ENCODE data around the gene MCFD2.

MCFD2 gene

DNA sequence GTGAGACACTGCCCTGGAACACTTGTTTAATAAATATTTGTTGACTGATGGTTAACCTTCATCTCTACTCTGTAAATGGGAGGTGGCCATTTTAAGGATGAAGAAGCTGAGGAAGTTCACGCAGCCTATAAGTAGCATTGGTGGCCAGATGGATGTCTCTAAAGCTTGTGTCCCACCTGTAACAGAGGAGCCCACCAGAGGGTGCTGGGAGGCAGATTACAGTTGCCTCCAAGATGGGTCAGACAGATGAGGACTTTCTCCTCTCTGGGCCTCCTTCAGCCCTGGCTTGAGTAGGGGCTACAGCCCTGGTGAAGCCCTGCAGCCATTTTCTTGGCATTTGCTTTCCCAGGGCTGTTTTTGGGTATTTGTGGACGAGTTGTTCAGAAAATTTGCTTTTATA lies 45.0 kb upstream of the MCFD2 start:
- Mint-ChIP-seq H3K4me3 (no peak overlapping the region), H3K27ac (no peak overlapping the region), H3K9me3 (no peaks in the 10 kb centered on the region), H3K27me3 (ENCODE audit: low read depth) (peaks cover 3% of the 10 kb centered on the region), H3K36me3 (ENCODE audit: low read depth) (peaks cover 33% of the 10 kb centered on the region), H3K4me1 (no peaks in the 10 kb centered on the region)
- TF ChIP-seq, protein P1, sequence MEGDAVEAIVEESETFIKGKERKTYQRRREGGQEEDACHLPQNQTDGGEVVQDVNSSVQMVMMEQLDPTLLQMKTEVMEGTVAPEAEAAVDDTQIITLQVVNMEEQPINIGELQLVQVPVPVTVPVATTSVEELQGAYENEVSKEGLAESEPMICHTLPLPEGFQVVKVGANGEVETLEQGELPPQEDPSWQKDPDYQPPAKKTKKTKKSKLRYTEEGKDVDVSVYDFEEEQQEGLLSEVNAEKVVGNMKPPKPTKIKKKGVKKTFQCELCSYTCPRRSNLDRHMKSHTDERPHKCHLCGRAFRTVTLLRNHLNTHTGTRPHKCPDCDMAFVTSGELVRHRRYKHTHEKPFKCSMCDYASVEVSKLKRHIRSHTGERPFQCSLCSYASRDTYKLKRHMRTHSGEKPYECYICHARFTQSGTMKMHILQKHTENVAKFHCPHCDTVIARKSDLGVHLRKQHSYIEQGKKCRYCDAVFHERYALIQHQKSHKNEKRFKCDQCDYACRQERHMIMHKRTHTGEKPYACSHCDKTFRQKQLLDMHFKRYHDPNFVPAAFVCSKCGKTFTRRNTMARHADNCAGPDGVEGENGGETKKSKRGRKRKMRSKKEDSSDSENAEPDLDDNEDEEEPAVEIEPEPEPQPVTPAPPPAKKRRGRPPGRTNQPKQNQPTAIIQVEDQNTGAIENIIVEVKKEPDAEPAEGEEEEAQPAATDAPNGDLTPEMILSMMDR (IDR thresholded peaks at IDR 0.05; ENCODE audit: unreplicated experiment in 3 of 3): no peak

DNA sequence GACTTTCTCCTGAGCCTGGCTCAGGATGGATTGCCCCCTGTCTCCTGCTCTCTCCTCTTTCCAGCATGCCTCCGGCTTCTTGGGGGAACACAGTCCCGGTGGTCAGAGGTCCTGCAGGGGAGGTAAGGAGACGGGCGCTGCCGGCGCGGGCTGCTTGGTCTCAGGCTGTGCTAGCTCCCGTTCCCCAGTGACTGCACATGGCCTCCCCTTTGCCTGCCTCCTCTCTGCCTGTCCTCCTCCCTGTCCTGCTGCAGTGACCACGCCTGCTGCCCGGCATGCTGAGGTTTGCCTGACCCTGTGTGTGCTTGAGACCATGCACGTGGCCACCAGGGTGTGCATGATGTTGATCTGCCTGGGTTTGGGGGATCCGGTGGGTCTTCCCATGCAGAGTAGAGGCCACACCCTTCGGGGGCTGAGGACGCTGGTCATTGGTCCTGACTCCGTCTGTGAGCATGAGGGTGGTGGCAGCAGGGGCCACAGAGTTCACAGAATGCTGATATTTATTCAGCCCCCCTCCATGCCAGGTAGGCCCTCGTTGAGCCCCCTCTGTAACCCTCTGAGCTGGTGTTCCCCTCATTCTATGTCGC lies 42.9 kb upstream of the MCFD2 start:
- TF ChIP-seq, protein P1 (IDR thresholded peaks at IDR 0.05; ENCODE audit: unreplicated experiment in 3 of 3): no peak
- H3K9me3 Mint-ChIP-seq: no peaks in the 10 kb centered on the region

DNA sequence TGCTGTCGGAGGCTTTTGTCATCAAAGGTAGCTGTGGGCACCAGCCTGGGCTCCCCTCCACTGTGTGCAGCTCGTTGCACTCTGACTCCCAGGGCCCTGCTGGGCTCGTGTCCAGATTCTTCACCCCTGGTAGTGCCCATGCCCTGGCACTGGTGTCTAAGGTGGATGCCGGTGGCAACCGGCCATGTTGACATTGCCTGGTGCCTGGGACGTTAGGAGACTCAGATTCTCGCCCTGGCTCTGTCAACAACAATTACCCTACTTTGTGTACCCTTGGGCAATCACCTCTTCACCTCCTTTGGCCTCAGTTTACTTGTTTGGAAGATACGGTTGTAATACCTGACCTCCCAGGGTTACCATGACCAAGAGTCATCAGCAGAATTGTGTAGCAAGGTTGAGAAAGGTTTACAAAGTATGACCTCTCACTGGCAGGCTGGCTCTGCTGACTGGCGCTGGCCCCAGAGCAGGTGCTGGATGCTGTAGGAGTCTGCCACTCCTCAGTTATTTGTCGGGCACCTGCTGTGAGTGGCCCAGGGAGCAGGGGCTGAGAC lies 41.5 kb upstream of the MCFD2 start:
- H3K9me3 Mint-ChIP-seq: no peaks in the 10 kb centered on the region
- H3K27me3 Mint-ChIP-seq (ENCODE audit: low read depth): no peaks in the 10 kb centered on the region
- no peak overlapping the region for H3K27ac Mint-ChIP-seq
- H3K36me3 Mint-ChIP-seq (ENCODE audit: low read depth): peaks cover 51% of the 10 kb centered on the region
- H3K4me1 Mint-ChIP-seq: peaks cover 8% of the 10 kb centered on the region
- TF ChIP-seq, protein P1 (IDR thresholded peaks at IDR 0.05; ENCODE audit: unreplicated experiment in 3 of 3): no peak
- H3K4me3 Mint-ChIP-seq: no peak overlapping the region

More for the DNA sequence above, 42.9 kb upstream of the MCFD2 start:
- Mint-ChIP-seq H3K27me3 (ENCODE audit: low read depth) (no peaks in the 10 kb centered on the region), H3K4me1 (peaks cover 8% of the 10 kb centered on the region), H3K4me3 (no peak overlapping the region), H3K36me3 (ENCODE audit: low read depth) (peaks cover 47% of the 10 kb centered on the region), H3K27ac (no peak overlapping the region)

DNA sequence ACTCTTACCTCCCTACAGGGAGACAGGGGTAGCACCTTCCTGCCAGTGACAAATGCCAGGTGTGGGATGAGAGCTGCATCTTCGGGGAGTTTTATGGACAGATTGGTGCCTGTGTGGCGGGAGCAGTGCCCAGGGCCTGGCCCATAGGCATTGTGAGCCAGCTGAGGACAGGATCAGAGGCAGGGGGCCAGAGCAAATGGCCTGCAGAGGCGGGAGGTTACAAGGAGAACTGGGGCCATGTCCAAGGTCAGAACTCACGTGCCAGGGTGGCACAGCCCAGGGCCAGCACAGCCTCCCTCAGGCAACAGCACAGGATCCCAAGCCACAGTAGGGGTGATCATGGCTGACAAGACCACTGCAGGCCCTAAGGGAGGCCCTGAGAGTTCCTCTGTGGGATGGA lies 40.2 kb upstream of the MCFD2 start:
- Mint-ChIP-seq H3K9me3 (no peaks in the 10 kb centered on the region), H3K4me1 (peaks cover 8% of the 10 kb centered on the region), H3K4me3 (no peak overlapping the region), H3K27ac (peak overlapping the region; percentile 37 to 62 (median 59)), H3K27me3 (ENCODE audit: low read depth) (no peaks in the 10 kb centered on the region), H3K36me3 (ENCODE audit: low read depth) (peaks cover 60% of the 10 kb centered on the region)
- TF ChIP-seq, protein P1 (IDR thresholded peaks at IDR 0.05; ENCODE audit: unreplicated experiment in 3 of 3): no peak

DNA sequence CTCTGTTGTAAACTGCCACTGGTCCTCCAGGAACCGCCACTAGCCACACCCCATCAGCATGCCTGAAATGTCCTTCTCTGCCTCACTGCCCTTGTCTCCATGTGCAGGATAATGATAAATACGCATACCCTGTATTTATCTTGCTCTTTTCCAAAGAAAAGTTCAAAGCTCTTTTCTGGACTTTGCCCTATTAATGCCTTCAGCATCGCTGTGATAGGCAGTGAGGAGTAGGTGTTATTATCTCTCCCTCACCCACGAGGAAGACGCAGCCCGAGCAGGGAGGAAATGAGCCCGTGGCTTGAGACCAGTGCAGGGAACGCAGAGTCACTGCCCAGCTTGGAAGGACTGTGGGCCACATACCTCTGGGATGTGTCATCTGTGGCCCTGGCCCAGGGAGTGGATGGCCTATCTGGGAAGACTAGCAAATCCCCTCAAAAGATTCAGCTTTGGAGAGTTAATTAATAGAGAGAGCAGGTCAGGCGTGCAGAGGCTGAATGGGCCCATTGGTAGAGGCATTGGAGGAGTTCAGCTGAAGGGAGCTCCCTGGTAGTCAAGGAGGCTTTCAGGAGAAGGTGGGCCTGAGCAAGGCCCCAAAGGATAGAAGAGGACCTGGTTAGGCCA lies 39.5 kb upstream of the MCFD2 start:
- Mint-ChIP-seq H3K27me3 (ENCODE audit: low read depth) (no peaks in the 10 kb centered on the region), H3K9me3 (no peaks in the 10 kb centered on the region), H3K27ac (peak overlapping the region; percentile 37 to 62 (median 59)), H3K36me3 (ENCODE audit: low read depth) (peaks cover 63% of the 10 kb centered on the region), H3K4me1 (peaks cover 8% of the 10 kb centered on the region), H3K4me3 (no peak overlapping the region)
- TF ChIP-seq, protein P1 (IDR thresholded peaks at IDR 0.05; ENCODE audit: unreplicated experiment in 3 of 3): no peak

DNA sequence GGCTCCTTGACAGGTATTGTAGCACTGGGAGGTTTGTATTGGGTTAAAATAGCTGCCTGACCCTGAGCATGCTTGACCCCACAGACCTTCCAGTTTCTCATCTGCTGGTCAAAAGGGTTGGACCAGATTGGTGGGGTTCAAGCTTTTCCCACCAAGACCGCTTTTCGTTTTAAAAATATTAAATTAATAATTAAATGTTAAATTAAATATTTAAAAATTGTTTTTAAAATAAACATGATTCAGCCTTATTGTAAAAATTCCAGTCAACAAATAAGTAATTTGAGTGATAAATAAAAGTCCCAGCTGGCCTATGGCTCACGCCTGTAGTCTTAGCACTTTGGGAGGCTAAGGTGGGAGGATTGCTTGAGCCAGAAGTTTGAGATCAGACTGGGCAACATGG lies 36.6 kb upstream of the MCFD2 start:
- Mint-ChIP-seq H3K36me3 (ENCODE audit: low read depth) (peaks cover 51% of the 10 kb centered on the region), H3K27ac (no peak overlapping the region), H3K4me3 (no peak overlapping the region), H3K4me1 (peaks cover 8% of the 10 kb centered on the region), H3K27me3 (ENCODE audit: low read depth) (no peaks in the 10 kb centered on the region), H3K9me3 (no peaks in the 10 kb centered on the region)
- TF ChIP-seq, protein P1 (IDR thresholded peaks at IDR 0.05; ENCODE audit: unreplicated experiment in 3 of 3): no peak
